ENCODE data around the gene NDUFS7. TPM values are rescaled to one million over a fixed set of nuclear protein-coding genes. Genes with fewer than 3 reads are reported as not detected.

NDUFS7 gene
- total and polyA plus RNA-seq, 2 donors (not counting 3 experiments of a cell fraction or from before 2014, with no cell fraction given), result 101 to 224 TPM

DNA sequence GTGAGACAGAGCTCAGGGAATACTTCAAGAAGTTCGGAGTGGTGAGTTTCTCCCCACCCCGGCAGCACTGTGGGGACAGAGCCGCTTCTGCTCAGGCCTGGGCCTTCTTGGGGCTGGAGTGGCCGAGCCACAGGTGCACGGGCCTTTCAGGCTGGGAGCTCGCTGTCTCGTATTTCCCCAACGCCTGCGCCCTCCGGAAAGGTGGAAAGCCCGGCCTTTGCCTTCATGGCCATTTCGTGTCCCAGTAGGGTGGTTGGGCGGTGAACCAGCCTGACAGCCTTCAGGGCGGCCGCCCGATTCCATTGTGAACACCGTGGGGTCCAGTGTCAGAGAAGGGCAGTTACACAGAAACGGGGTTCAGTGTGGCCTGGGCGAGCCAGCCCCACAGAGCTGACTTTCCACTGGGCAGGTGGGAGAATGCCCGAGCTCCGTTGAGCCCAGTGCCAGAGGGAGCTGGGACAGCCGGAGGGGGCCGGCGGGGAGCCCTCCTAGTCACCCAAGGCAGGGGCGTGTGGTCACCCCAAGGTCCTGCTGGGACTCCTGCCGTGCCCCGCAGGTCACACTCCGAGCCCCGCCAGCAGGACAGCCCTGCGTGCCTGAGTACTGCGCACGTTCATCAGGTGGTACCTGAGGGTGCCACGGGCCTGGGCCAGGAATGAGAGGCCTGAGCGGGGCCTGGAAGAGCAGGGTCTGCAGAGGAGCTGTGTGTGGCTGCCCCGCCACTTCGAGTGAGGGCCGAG is 37.7 kb downstream of the NDUFS7 start:
- FAIRE-seq (no peak), DNase-seq (ENCODE audit: low read depth, low spot score) (no peak)
- ChIA-PET CTCF (no interaction called here), POLR2A (no interaction called here)
- intact Hi-C loops (cut with micrococcal nuclease) (no loop called here), dilution Hi-C loops (cut with MboI; ENCODE audit: extremely low pct_ligation_motif_present, low sequenced_read_pairs) (no loop called here)
- H3K9me1 ChIP-seq (replicated peaks; ENCODE audit: control insufficient read depth, extremely low read depth, insufficient read depth, low read length), result no peaks in the 10 kb centered on the region
- H3K79me2 ChIP-seq (ENCODE audit: control insufficient read depth, insufficient read depth, low read length), result peaks cover 71% of the 10 kb centered on the region
- no peaks in the 10 kb centered on the region for H3K27me3 ChIP-seq (ENCODE audit: control insufficient read depth in 2 of 2, insufficient read depth in 2 of 2, low read length in 2 of 2)
- H3K36me3 ChIP-seq (ENCODE audit: control insufficient read depth in 2 of 2, extremely low read depth in 1 of 2, insufficient read depth in 2 of 2, low read length in 2 of 2), result peaks cover 26 to 73% of the 10 kb centered on the region in 2 experiments
- TF ChIP-seq EZH2 (IDR thresholded peaks at IDR 0.05; ENCODE audit: borderline replicate concordance, low read depth, low read length, severe bottlenecking), result no peak
- TF ChIP-seq, protein P1, sequence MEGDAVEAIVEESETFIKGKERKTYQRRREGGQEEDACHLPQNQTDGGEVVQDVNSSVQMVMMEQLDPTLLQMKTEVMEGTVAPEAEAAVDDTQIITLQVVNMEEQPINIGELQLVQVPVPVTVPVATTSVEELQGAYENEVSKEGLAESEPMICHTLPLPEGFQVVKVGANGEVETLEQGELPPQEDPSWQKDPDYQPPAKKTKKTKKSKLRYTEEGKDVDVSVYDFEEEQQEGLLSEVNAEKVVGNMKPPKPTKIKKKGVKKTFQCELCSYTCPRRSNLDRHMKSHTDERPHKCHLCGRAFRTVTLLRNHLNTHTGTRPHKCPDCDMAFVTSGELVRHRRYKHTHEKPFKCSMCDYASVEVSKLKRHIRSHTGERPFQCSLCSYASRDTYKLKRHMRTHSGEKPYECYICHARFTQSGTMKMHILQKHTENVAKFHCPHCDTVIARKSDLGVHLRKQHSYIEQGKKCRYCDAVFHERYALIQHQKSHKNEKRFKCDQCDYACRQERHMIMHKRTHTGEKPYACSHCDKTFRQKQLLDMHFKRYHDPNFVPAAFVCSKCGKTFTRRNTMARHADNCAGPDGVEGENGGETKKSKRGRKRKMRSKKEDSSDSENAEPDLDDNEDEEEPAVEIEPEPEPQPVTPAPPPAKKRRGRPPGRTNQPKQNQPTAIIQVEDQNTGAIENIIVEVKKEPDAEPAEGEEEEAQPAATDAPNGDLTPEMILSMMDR (IDR thresholded peaks at IDR 0.05; ENCODE audit: extremely low read depth in 1 of 2, insufficient read depth in 1 of 2, low read depth in 1 of 2, low read length in 2 of 2), result no peak
- no peak for TF ChIP-seq MYC (IDR thresholded peaks at IDR 0.05; ENCODE audit: low read depth, low read length)
- no peak for TF ChIP-seq POLR2A (IDR thresholded peaks at IDR 0.05; ENCODE audit: low read depth, low read length)
- TF ChIP-seq MAX (IDR thresholded peaks at IDR 0.05; ENCODE audit: insufficient read depth, insufficient read length), result no peak
- no peak for TF ChIP-seq POLR2AphosphoS5 (IDR thresholded peaks at IDR 0.05; ENCODE audit: insufficient read depth, low read depth, low read length)
- no peak for TF ChIP-seq JUN (IDR thresholded peaks at IDR 0.05; ENCODE audit: borderline replicate concordance, insufficient read depth, insufficient read length, low read depth)
- TF ChIP-seq FOS (IDR thresholded peaks at IDR 0.05; ENCODE audit: borderline replicate concordance, insufficient read depth, low read length), result no peak
- TF ChIP-seq GATA2 (IDR thresholded peaks at IDR 0.05; ENCODE audit: insufficient read depth, insufficient read length, low read depth, low read length), result no peak
- H3K4me3 ChIP-seq (replicated peaks in 1 of 3; ENCODE audit: insufficient read depth in 1 of 3, low read depth in 1 of 3, low read length in 3 of 3), result no peak overlapping the region
- no peak overlapping the region for H3K9ac ChIP-seq (replicated peaks; ENCODE audit: extremely low read depth, insufficient read depth, low read length)
- H3K27ac ChIP-seq (ENCODE audit: insufficient read depth, low read depth, low read length), result no peak overlapping the region
- H3K9me3 ChIP-seq (replicated peaks; ENCODE audit: control insufficient read depth, insufficient read depth, low read length), result no peaks in the 10 kb centered on the region
- no TSS peak for BruUV-seq (replicated peaks)
- H4K20me1 ChIP-seq (replicated peaks; ENCODE audit: control insufficient read depth, extremely low read depth, insufficient read depth, low read length), result peaks cover 2% of the 10 kb centered on the region
- no peak overlapping the region for H3K4me2 ChIP-seq (ENCODE audit: insufficient read depth, low read length)
- no peak overlapping the region for H2AFZ ChIP-seq (ENCODE audit: low read depth, low read length)
- H3K4me1 ChIP-seq (ENCODE audit: control insufficient read depth, extremely low read depth, insufficient read depth, low read length), result peaks cover 2% of the 10 kb centered on the region
